Activated CD4-positive, alpha-beta T cell treated with anti-CD3 and anti-CD28 coated beads for 48 hours (primary cell): ENCODE measurements around the gene CERK.
"Not testable (repeated sequence)": the region's sequence is repeated elsewhere in the genome, so short reads cannot be mapped to it uniquely, and the experiment has no call there.

Experiments
- DNase-seq: peaks from one replicate; pipeline ENCODE4 v3.0.0-alpha.2; 2020

CERK gene

DNA sequence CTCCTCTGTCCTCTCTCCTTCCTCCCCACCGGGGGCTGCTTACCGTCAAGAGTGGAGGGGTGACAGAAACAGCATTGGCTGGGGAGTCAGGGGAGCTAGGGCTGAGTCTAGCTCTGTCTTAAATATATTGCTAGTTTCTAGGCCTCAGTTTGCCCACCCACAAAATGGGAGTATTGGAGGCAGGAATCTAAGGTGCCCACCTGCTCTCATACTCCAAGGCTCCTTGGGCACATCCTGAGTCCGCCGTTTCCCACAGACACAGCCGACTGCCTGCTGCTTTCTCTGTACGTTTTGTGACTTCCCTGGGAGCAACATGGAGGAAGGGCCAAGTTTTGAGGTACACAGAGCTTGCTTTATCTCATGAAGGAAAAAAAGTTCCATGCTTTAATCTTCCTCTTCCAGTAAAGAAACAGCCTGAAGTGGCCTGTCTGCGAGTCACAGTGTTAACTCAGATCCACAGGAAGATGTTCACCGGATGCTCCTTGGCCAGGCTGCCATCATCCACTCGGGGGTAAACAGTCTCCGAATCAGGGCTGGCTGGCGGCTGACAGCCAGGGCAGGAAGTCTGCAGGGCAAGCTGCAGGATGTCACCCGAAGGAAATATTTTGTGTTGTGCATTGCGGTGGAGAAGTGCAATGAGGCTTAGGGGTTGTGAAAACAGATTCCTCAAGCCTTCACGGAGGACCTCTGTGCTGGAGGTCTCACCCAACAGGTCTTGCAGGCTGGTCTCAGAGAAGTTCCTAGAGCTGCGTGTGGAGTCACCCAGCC is 11.0 kb upstream of the CERK start:
- peak; percentile 61 for DNase-seq

DNA sequence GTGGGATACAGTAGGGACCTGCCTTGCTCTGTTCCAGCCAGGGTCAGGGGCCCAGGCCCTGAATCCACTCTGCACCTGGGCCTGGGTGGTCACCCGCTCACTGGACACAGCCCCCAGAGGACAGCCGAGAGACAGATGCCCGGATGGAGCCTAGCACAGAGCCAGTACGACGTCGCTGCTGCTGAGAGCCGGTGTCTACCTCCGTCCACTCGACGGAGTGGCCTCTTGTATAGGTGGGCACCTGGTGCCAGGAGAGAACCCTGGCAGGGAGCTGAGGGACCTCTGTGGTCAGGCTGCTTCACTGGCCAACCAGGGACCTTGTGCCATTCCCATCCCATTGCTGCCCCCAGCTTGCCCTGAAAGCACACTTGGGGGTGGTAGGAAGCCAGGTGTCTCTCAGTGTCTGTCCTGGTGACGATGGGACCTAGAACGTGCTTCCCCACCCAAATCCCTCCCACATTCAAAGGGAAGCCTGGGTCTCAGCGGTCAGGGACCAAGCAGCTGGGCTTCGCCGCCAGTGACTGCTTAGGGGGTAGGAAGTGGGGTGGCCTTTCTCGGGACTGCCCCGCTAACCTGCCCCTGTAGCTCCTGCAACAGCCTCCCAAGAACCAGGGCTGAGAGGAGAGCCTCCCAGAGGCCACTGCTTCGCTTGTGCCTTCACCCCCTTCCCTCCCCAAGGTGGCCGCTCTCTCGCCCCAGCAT is 10.3 kb upstream of the CERK start:
- no peak for DNase-seq

DNA sequence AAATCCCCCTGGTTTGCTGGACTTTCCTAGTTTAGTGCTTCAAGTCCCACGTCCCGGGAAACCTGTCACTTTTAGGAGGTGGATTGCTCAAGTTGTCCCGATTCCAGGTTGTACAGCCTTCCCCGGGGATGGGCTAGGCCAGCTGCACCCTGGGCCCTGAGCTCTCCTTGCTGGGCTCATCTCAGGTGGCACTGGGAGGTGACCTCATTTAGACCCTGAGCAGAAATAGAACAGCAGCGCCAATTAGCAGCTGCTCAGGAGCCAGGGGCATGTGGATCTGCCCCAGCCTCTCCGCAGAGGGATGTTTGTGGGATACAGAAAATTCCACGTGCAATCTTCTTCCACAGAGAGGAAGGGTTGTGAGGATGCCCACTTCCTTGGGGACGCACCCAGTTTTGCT is 9.6 kb upstream of the CERK start:
- no peak for DNase-seq

DNA sequence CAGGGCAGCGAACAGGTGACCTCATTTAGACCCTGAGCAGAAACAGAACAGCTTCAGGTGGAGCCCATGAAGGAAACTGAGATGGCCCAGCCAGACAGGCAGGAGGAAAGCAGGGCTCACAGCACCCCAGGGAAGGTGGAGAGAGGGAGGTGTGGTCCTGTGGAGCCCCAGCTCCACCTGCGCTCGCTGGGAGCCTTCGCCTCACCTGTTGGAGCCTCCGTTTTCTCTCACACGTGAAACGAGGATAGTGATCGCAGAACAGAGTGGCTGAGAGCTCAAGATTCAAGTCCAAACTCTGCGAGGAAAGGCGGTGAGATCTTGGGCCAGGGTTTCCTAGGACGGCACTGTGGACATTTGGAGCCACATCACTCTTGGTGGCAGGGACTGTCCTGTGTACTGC is 8.6 kb upstream of the CERK start:
- DNase-seq: no peak

DNA sequence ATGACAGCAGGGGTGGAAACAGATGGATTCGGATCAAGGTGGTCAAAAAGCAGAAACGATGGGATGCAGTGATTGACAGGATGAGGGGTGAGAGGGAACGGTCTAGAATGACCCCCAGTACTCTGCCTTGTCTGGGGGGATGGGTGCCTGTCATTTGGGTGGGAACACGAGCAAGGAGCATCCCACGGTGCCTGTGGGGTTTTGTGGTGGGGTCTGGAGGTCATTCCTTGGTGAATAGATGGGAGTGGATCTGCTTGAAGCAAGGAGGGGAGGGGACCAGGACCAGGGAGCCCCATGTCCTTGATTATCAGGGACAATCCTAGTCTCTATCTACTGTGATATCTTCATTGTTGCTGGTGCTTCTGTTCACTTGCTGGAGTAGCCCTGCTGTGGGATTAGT is 8.1 kb upstream of the CERK start:
- no peak for DNase-seq

DNA sequence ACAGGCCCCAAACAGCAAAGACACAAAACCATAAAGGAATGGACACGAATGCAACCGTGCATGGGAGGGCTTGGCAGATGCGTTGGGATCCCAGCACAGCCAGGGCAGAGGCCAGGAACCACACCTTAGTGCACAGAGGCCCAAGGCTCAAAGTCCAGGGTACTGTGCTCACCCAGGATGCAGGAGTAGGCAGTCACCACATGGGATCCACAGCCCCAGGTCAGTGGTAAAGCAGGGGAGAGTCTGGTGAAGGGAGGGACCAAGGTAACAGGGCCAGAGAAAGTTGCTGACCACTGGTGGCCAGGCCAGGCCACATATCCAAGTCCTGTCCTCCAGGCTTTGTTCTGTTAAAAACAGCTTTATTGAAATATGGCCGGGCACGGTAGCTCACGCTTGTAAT is 6.5 kb upstream of the CERK start:
- DNase-seq: no peak

DNA sequence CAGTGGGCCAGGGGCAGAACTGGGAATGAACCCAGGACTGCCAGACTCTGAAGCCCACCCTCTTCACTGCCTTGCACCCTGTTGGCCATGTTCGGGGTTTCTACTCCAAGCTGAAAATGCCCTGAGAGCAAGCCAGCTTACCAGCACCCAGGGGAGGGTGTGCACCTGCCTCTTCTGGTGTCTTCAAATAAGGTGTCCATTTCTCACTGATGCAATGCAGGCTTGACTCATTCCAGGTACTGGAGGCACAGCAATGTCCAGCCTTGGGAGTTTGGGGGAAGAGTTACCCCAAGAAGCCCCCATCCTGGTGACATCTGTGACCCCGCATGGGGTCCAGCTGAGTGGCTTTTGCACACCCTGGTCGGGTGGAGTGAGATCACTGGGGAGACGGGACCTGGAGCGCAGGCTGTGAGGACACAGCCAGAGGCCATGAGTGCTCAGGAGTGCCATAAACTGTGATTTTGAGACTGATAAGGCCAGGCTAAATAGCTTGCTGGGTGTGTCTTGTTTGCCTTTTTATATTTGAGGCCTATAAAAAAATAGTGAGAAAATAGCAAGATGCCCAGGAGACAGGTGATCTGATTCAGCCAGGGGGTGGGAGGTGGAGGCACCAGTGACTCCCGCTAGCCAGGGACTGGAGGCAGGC is 4.6 kb upstream of the CERK start:
- DNase-seq: no peak

DNA sequence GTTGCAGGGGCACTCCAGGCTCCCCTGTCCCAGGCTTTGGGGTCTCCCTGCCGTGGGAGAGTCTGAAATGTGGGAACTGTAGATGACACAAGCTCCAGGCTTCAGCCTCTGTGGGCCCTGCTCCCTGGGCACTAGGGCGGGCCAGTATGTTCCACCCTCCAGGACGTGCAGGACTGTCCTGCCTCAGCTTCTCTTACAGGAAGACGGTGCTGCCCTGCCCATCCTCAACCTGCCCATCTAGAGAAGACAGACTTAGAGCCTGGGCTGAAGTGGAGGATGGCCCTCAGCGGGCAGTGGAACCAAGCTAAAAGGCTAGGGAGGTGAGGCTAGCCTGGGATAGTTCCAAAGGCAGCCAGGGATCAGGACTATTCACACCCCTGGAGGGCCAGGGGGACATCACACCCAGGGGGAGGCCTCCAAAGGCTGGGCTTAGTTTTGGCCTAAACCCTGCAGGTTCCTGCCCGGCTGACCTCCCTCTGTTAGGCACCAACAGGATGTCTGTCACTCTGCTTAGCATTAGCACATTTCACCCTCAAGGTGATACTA is 4.0 kb upstream of the CERK start:
- DNase-seq: no peak

DNA sequence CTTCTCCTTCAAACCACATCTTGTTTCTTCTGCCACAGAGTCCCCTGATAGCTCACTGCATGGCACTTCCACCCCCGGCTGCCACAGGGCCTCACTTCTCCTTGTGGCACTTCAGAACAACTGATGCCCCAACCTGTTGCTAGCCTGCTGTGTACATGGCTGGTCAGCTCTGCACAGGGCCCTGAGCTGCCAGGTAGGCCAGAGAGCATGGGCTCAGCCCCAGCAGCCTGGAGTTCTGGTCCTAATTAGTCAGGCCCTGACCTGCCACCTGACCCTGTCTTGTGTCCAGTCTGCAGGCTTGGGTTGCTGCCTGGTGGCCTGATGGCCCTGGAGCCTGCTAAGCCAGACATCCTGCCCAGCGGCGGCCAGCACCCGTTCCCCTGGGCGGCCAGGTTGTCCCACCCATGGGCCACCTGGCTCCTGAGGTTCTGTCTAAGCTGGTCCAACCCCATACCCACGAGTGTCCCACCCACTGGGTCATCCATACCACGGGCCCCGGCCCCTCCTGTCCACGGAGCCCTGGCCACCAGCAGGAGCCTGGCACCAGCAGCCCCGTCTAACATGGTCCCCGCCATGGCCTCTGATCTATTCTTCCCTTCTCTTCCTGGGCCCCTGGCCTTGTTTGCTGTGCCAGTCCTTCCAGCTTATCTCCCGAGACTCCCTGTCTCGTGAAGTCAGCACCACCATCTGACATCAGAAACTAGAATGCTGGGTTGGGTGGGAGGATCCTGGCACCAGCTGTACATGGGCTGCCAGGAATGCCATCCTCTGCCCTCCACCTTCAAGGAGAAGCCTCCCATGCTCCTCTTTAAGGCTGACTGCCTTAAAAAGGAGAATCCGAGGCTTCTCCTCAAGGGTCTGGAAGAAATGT is 3.1 kb upstream of the CERK start:
- no peak for DNase-seq

DNA sequence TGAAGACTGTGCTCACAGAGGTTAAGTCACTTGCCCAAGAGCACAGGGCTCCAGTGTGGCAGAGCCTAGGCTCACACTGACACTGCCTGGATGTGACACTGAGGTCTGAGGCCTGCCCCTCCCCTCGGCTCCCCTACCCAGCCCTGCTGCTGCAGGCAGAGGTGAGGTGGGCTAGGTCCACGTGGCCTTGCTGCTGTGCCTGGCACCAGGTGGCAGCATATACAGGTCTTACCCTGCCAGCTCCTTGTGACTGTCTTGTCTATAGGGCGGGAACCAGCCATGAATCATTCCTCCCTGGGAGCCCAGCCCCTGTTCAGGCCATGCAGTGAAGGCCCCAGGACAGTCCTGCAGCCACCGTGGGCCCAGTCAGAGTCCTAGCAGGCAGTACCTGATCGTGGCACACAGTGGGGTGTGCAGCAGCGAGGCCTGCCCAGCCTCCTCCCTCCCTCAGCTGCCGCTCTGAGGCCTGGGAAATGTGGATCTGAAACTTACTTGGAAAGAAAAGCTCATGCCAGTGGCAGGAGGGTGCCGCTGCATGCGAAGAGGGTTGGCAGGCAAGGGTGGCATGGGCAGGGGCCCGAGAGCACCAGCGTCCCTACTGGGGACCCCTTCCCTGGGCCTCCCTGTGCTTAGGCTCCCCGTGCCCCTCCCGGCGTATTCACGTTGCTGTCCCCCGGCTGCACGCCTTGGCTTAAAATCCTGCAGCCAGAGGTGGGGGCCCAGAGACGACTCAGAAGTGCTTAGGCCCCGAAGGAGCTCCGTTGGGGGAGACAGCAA is 1.2 kb upstream of the CERK start:
- DNase-seq: peak; percentile 45

DNA sequence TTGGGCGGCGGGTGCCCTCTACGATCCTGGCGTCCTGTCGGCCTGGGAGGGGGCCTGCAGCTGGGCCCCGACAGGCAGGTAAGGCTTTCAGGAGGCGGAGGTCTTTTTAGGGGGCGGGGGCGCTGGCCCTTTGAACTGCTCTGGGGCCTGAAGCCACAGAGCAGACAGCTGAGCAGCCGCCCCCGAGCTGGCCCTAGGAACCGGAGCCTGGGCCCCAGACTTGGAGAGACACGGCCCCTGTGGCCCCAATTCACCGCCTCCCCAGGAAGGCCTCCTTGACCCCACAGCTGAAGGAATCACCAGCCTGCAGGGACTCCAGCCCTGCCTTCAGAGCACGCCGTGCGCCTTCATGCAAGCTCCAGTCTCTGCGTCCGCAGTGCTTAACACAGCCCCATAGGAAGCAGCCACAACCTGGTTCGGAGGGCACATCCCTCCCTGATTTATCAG is 618 bp upstream of the CERK start:
- DNase-seq: no peak

DNA sequence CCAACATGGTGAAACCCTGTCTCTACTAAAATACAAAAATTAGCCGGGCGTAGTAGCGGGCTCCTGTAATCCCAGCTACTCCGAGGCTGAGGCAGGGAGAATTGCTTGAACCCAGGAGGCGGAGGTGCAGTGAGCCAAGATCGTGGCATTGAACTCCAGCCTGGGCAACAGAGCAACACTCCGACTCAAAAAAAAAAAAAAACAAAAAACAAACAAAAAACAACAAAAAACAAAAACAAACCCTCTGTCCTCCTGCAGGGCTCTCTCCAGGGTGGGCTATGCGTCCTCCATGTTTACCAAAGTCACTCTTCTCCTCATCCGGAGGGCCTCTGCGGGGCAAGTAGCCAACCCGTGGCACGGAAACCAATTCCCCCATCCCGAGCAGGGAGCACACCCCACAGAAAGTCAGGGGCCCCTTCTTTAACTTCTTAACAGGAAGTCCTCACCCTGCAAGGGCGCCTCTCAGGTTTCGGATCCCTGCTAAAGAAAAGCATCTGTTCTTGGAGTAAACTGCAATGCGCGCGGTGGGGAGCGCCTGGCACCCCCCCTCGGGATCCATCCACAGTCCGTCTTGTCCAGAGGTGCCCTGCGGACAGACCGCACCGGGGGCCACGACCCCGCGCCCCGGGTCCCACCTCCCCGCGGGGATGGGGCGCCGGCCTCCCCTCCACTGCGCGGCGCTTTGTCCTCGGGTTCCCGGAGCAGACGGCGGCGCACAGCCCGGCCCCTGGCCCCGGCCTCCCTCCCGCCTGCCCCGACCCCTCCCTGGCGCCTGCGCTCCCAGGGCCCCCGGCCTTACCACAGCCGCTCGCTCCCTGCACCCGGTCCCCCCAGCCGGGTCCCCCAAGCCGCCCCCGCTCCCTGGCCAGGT is 712 bp downstream of the CERK start:
- DNase-seq: peak; percentile 64

DNA sequence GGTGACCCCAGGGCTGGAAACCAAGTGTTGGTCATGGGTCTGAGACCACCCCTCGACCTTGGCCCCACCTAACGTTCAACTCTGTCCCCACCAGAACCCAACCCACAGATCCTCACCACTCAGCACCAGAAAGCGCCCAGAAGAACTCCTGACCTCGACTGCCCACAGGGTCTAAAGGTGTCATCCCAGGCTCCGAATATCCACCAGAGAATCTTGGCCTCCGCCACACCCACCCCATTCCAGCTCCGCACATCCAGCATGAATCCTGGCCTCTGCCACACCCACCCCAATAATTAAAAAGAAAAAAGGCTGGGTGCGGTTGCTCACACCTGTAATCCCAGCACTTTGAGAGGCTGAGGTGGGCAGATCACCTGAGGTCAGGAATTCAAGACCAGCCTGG is 1.3 kb downstream of the CERK start:
- no peak for DNase-seq

DNA sequence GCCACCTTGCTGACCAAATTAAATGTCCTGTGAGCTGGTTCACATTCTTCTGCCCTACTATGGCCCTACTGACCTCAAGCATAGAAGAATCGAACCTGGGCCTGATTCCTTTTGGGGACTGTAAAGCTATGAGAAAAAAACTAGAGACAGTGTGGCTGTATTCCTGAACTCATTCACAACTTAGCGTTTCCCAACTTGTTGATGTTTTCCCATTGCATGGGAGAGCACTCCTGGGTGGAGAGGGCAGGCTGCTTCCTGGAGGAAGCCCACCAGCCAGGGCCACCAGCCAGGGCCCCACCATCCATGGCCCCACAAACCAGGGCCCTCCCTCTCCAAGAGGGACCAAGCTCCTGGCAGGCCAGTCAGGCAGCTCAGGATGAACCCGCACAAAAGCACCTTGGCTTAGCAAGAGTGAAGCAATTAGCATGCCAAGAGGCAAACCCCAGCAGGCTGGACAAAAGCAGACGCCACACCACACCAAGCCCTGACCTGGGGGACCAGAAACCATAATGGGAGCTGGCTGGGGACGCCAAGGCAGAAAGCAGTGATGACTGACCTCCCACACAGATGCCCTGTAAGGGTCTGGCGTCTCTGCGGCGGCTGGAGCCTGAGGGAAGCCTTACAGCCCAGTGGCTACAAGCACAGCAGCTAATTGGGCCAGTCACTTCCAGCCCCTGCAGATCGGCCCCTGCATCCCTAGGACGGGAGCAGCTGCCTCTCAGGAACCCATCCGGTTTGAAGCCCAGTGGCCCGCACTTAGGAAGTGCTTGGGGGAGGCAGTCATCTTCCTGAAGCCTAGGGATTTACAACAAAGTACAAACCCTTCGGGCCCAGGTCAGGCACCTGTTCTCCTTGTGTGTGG is 2.1 kb downstream of the CERK start:
- no peak for DNase-seq

DNA sequence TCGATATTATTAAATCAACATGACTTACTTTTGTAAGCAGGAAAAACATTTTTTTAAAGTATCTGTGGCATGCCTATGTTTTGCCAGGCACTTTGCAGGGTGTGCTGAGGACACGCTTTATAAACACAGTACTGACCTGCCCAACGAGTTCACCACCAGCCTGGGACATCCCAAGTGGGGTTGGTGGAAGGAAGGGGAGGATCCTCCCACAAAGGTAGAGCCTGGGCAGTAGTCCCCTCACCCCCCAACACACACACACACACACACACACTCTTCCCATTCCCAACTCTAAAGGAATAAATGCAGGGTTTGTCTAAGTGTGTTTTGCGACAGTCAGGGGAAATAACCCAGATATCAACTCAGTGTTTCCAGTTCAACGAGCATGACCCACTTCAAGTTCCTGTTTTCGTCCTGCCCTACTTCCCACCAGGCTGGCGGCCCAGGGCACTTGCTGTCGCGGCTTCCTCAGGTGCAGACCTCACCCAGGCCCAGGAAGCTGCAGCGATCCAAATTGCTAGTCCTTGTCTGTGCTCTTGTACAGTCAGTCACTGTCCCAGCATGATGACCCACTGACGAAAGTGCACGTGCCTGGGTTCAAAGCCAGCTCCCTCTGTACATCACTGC is 3.1 kb downstream of the CERK start:
- DNase-seq: peak; percentile 56

DNA sequence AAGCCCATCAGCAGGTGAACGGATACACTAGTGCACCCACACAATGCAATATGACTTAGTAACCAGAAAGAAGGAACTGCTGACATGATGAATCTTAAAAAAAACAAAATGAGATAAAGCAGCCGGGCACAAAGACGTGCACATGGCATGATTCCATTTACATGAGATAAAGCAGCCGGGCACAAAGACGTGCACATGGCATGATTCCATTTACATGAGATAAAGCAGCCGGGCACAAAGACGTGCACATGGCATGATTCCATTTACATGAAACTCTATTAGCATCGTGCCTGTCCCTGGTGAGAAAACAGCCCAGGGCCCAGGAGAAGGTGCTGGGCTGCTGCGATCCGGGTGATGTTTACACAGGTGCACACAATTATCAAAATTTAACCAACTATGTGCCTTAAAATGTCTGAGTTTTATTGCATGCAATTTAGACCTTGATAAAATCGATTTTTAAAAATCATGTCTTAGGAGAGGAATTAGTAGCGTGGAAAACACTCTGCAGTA is 3.8 kb downstream of the CERK start:
- not testable (repeated sequence) for DNase-seq

DNA sequence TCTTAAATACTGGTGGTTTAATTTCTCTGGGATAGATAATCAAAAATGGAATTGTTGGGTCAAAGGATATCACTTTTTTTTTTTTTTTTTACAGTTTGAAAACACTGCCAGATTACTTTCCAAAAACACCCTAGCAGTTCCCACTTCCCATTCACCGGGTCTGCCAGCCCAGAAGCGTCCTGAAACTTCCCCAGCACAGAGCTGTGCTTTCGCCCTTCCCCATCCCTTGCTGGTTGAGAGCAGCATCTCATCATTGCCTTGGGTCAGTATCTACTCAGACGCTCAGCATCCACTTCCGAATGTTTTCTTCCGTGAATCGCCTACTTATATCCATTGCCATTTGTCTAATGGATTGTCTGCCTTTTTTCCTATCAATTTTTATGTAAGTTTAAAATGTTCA is 5.5 kb downstream of the CERK start:
- DNase-seq: no peak

DNA sequence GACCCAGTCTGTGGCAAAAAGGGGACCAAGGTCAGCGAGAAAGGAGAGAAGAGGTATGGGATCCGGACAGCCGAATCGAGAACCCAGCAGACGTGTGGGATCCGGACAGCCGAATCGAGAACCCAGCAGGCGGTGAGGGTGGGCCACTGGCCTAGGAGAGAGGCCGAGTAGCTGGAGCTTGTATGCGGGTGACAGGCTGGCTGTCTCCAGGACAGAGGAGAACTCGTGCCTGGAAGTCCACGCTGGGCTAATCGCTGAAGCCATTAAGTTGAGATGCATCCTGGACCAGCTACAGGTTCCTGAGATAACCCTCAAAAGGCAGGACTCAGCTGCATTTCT is 6.0 kb downstream of the CERK start:
- DNase-seq: no peak
